ENCODE measurements around the gene EPB41L4A.

The EPB41L4A gene

DNA sequence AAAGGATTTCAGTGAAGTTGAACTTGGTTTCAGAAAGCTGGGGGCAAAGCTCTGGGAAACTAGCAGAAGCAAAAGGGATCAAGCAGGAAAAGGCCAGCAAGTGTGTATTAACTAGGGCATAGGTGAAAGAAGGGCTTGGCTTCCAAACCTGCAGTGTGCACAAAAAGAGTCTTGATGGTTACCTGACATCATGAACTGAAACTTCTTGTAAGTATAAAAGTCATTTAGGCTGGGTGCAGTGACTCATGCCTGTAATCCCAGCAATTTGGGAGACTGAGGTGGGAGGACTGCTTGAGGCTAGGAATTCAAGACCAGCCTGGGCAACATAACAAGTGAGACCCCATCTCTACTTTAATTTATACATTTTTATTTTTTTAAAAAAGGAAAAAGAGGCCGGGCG is 216.4 kb downstream of the EPB41L4A start:
- no peak for DNase-seq

- no peak for DNase-seq
Observed at GRCh38 chr5:112201141-112201540, 217.9 kb downstream of the EPB41L4A start.

GRCh38 chr5:112200131-112200530 is 218.9 kb downstream of the EPB41L4A start:
- no peak for DNase-seq

DNA sequence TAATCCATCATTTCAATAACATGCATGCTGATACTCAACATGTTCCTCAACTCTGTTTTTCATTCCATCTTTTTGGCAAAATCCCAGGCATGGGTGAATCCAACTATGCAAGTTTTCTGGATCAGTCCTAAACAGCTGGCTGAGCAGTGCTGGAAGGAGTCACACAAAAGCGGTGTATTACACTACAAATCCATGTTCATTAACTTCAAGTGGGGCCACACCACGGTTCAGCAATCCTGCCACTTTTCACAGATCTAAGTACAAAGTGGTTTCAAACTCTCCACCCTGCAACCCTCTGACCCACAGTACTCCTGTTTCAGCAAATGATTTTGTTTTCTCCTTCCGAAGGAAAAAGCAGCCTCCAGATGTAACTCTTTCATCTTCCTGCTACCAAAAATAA is 222.5 kb downstream of the EPB41L4A start:
- DNase-seq, result no peak

- no peak for DNase-seq
Observed at GRCh38 chr5:112195924-112196323, 223.2 kb downstream of the EPB41L4A start.

DNA sequence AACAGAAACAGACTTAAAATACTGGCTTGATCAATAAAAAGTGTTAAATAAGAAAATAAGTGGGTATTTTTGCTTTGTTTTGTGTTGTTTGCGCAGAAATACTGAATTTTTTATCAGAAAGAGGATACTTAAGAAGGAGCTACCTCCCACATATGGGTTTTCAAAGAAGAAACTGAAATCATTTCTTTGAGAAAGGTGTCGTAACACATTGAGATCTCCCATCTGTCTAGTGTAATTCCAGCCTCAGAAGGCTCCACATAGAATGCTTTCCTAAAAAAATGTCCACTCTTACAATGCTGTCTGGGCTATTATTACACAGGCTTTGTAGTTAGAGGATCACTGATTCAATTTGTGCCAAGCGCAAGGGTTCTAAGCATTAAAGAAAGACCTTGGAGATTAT is 226.2 kb downstream of the EPB41L4A start:
- DNase-seq, result no peak

- no peak for DNase-seq
Observed at GRCh38 chr5:112192072-112192471, 227.0 kb downstream of the EPB41L4A start.

DNA sequence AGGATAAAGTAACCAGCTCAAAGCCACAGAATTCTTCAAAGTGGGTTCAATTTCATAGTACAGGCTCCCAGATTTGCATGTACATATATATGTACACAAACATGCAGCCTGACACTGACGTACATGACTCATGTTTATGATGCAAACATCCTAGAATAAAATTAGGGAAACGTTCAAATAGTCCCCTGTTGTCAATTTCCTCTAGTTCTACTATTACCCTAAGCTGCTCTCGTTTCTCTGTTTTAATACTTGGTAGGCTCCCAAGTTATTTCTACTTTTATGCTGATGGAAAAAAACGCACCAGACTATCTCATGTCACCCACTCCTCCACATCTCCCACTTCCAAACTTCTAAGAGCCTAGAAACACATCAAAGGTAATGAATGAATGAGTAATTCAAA is 229.7 kb downstream of the EPB41L4A start:
- no peak for DNase-seq

DNA sequence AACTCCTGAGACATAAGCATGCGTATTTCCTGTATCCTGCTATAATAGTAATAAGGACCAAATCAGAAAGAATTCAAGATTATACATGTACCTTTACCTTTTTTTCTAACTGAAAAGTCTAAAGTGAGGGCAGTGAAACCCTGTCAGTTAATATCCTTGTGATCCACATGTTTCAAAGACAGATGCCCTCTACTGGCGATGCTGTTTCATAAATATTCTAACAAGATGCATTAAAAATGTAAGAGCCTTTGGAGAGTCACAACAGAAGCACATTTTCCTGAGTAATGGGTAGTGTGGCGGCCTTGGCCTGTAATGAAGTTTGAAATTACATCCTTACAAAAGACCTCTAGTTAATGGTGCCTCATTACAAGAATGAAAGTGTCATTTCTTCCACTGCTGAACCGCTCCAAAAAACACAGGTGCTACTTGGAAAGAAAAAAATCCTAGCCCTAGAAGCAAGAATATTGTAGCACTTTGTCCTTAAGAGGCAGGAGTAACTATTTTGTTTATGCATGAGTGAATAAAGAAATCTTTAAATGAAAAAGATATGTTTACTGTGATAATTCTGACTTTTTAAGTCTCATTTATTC is 232.6 kb downstream of the EPB41L4A start:
- DNase-seq, result no peak

DNA sequence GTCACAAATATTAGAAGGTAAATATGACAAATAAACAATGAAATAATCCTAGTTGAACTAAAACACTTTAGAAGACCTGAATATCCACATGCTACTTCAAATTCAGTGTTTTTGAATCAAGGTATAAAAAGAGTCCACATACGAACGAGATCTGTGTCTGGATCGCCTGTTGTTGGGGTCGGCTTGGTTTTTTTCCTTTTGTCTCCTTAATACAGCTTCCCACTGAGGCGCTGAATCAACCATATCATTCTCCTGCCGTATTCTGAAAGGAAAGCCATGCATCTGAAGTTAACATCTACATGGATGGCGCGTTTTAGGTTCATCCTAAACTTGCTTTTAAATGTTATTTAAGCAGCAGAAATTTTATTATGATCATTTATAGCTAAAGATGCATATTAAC is 235.2 kb downstream of the EPB41L4A start:
- DNase-seq, result no peak

DNA sequence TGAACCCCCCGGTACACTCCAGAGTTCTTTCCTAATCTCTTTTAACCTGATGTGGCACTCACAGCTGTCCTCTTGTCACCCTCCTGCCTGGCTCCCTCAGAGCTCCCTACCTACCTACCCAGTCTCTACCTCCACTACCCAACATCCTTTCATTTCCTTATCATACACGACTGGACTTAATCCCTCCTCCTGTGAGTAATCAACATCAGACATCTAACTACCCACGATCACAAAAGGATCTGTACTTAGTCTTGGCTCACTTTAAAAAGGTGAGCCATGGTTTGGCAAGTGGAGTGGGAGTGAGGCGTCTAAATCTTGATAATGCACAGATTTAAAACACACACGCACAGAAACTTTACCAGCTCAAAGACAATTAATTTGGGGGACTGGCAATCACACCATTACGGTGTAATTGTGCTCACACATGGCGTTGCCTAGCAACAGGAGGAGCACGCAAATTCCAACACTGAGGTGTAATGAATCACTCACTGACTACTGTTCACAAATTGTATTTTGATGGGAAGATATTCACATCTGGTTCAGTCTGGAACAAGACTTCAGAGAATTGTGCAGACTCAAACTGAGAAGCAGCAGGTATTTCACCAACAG is 235.9 kb downstream of the EPB41L4A start:
- no peak for DNase-seq

DNA sequence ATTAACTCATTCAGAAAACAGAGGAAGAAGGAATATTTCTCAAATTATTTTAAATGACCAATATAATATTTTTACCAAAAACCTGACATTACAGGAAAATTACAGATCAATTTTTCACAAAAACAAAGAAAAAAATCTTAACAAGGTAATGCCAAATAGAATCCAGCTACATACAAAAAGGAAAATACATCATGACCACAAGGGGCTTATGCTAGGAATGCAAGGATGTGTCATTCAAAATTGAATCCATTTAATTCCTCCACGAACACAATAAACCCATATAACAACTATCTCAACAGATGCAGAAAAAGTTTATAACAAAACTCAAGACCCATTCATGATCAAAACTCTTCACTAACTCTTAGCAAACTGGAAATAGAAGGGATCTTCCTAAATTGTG is 239.8 kb downstream of the EPB41L4A start:
- DNase-seq, result no peak

GRCh38 chr5:112174959-112175594 is 244.0 kb downstream of the EPB41L4A start:
- DNase-seq, result peak; percentile 64

GRCh38 chr5:112165897-112166737 is 253.0 kb downstream of the EPB41L4A start:
- DNase-seq, result no peak

DNA sequence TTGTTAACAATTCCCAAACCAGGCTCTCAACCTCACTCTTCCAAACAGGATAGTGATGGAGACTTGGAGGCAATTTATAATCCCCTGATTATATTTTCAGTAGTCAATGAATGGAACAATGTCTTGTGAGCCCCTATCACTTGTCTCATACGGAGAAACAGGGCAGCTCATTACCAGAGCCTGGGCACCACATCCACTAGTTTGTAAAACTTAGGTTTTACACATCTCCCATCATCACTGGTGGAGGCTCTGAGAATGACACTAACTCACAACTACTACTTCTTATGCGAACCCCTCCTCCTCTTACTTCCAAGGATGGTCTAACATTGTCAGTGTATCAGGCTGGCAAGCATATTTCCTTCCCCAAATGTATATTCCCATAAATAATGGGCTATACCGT is 253.7 kb downstream of the EPB41L4A start:
- no peak for DNase-seq

DNA sequence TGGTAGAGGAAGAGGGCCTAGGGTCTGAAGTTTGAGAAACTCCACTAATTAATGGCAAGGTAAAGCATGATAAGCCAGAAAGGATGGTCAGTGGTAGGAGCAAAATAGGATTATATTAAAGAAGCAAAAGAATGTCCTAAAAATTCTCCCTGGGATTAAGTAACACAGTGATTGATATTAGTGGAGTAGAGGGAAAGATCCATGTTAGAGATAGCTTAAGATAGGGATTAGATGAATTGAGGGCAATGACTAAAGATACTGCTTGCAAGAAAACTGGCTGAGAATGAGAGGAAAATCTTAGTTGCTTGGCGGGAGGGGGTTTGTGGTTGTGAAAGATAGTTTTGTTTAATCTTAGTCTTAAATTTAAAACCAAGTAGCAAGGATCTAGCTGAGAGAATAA is 255.6 kb downstream of the EPB41L4A start:
- DNase-seq, result no peak

GRCh38 chr5:112161392-112161748 is 257.7 kb downstream of the EPB41L4A start:
- no peak for DNase-seq

GRCh38 chr5:112160652-112161391 is 258.3 kb downstream of the EPB41L4A start:
- peak; percentile 89 for DNase-seq

- no peak for DNase-seq
Observed at GRCh38 chr5:112159435-112159834, 259.6 kb downstream of the EPB41L4A start.

DNA sequence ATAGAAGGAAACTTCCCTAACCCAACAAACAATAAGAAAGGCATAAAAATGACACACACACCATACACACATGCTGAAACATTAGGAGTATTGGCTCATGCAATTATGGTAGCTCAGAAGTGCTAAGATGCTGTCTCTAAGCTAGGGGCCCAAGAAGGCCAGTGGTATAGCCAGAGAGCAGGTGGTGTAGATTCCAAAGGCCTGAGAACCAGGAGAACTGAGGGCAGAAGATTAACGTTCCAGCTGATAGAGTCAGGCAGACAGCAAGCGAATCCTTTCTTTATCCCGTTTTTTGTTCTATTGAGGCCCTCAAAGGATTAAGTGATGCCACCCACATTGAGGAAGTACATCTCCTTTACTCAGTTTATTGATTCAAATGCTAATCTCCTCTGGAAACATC is 262.9 kb downstream of the EPB41L4A start:
- no peak for DNase-seq

- DNase-seq, result no peak
Observed at GRCh38 chr5:112154940-112155686, 264.0 kb downstream of the EPB41L4A start.

DNA sequence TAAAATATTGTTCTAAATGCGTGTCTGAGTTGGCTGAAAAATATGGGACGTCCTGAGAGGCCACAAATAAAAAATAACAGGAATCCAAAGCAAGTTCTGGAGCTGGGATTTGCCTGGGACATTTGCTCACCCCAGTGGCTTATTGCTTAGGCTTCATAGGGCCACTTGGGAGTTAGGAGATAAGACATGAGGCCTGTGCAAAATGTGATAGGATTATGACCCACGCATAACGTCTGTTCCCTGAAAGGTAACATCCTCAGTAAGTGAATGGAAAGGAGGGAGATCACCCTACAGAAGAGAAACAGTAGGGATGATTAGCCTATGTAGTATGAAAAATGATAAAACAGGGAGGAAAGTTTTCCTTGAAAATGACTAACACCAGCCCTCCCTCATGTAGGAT is 269.4 kb downstream of the EPB41L4A start:
- no peak for DNase-seq
